SK-N-SH (cell line): ENCODE measurements around the gene PBX1. TPM values are rescaled to one million over a fixed set of nuclear protein-coding genes. Genes with fewer than 3 reads are reported as not detected.

Source experiments
- CTCF ChIA-PET: fragments of 300-600, 350-600 bp; formaldehyde crosslinking; extraction: SDS; loops from one replicate; lab custom pipeline; 2021; lab: Yijun Ruan, JAX
- POLR2A ChIA-PET: fragments of 350-600 bp; sonication (Branson Sonifier 250); formaldehyde crosslinking; extraction: SDS; loops from one replicate; lab custom pipeline; 2020; ENCODE audit warnings: antibody characterized with exemption, inconsistent platforms; lab: Yijun Ruan, JAX
- DNase-seq: peaks from one replicate; pipeline ENCODE4 v3.0.0; 2012
- H2AFZ ChIP-seq: fragments of 200-600 bp; sonication (generic); 2 replicates; pipeline ENCODE4 v1.8.1; 2016; ENCODE audit warnings: antibody characterized with exemption, mild to moderate bottlenecking, low read depth
- H3F3A ChIP-seq: fragments of 200-600 bp; sonication (generic); replicated peaks from 2 replicates; pipeline ENCODE3; 2016; ENCODE audit warnings: antibody characterized with exemption, mild to moderate bottlenecking; ENCODE audit not compliant: insufficient read depth
- H3K27ac ChIP-seq, 2 experiments: fragments of 200-500 bp in 1 of 2; fragments of 200-600 bp in 1 of 2; sonication (Bioruptor generic) in 1 of 2; sonication (generic), shearing (Covaris generic) in 1 of 2; 2 replicates each; pipeline versions ENCODE4 v1.5.1 to v1.6.1; 2014 to 2016; ENCODE audit warnings: low read depth in 2 of 2, inconsistent platforms in 1 of 2, low read length in 1 of 2, mild to moderate bottlenecking in 1 of 2, mixed read lengths in 1 of 2
- H3K27me3 ChIP-seq: fragments of 200-600 bp; sonication (generic), shearing (Covaris generic); 2 replicates; pipeline ENCODE4 v1.6.1; 2016; ENCODE audit warnings: mixed run types; ENCODE audit not compliant: insufficient read depth
- H3K36me3 ChIP-seq, 2 experiments: fragments of 200-500 bp in 1 of 2; fragments of 200-600 bp in 1 of 2; sonication (Bioruptor generic) in 1 of 2; sonication (generic) in 1 of 2; replicated peaks in 1 of 2; 2 replicates each; pipeline versions ENCODE3 to v1.5.1; 2014 to 2016; ENCODE audit warnings: low read length in 1 of 2, mild to moderate bottlenecking in 1 of 2; ENCODE audit not compliant: insufficient read depth in 2 of 2, control insufficient read depth in 1 of 2
- H3K4me1 ChIP-seq, 2 experiments: fragments of 200-500 bp in 1 of 2; fragments of 200-600 bp in 1 of 2; sonication (Bioruptor generic) in 1 of 2; sonication (generic), shearing (Covaris generic) in 1 of 2; 2 replicates each; pipeline versions ENCODE4 v1.5.1 to v1.6.1; 2014 to 2016; ENCODE audit warnings: low read depth in 1 of 2, low read length in 1 of 2, mixed run types in 1 of 2; ENCODE audit not compliant: insufficient read depth in 2 of 2, control insufficient read depth in 1 of 2
- H3K4me2 ChIP-seq: fragments of 200-600 bp; sonication (generic), shearing (Covaris generic); 2 replicates; pipeline ENCODE4 v1.6.1; 2017; ENCODE audit warnings: mixed run types
- H3K4me3 ChIP-seq, 2 experiments: fragments of 200-500 bp in 1 of 2; fragments of 200-600 bp in 1 of 2; sonication (Bioruptor generic) in 1 of 2; sonication (generic), shearing (Covaris generic) in 1 of 2; 2 replicates each; pipeline versions ENCODE4 v1.5.1 to v1.8.1; 2014 to 2016; ENCODE audit warnings: low read depth in 2 of 2, inconsistent platforms in 1 of 2, low read length in 1 of 2, mild to moderate bottlenecking in 1 of 2, mixed read lengths in 1 of 2, moderate library complexity in 1 of 2
- H3K79me2 ChIP-seq: fragments of 200-600 bp; sonication (generic); 2 replicates; pipeline ENCODE4 v1.8.1; 2017; ENCODE audit warnings: mild to moderate bottlenecking; ENCODE audit not compliant: insufficient read depth
- H3K9ac ChIP-seq: fragments of 200-600 bp; sonication (generic); 2 replicates; pipeline ENCODE4 v1.6.1; 2017; ENCODE audit warnings: mixed run types
- H3K9me2 ChIP-seq: fragments of 200-600 bp; sonication (generic); 2 replicates; pipeline ENCODE4 v1.6.1; 2017; ENCODE audit warnings: mixed run types
- H3K9me3 ChIP-seq: fragments of 200-600 bp; sonication (generic); 2 replicates; pipeline ENCODE4 v1.6.1; 2017; ENCODE audit warnings: mixed run types, mild to moderate bottlenecking, moderate library complexity
- H4K20me1 ChIP-seq: fragments of 200-600 bp; sonication (generic); 2 replicates; pipeline ENCODE4 v1.6.1; 2017; ENCODE audit warnings: mild to moderate bottlenecking, mixed run types; ENCODE audit not compliant: insufficient read depth
- EP300 ChIP-seq, 2 experiments: IDR thresholded peaks; 2 replicates each; pipeline versions ENCODE4 v1.4.0 to v1.6.1; 2012; ENCODE audit warnings: borderline replicate concordance in 1 of 2, low read depth in 1 of 2, low read length in 1 of 2
- MEF2A ChIP-seq: IDR thresholded peaks from 2 replicates; pipeline ENCODE4 v1.4.0; 2012; ENCODE audit warnings: low read depth, borderline replicate concordance
- MXI1 ChIP-seq: IDR thresholded peaks from 2 replicates; pipeline ENCODE4 v1.6.1; 2012; ENCODE audit warnings: mild to moderate bottlenecking, low read depth, low read length, improper control_type of control experiment
- POLR2AphosphoS5 ChIP-seq: IDR thresholded peaks from 2 replicates; pipeline ENCODE4 v1.6.1; 2012; ENCODE audit warnings: low read depth, low read length
- RFX5 ChIP-seq: IDR thresholded peaks from 2 replicates; pipeline ENCODE4 v1.6.1; 2012; ENCODE audit warnings: mild to moderate bottlenecking, improper control_type of control experiment, low read length
- SIN3A ChIP-seq: IDR thresholded peaks from 2 replicates; pipeline ENCODE4 v1.6.1; 2012; ENCODE audit warnings: low read depth, mild to moderate bottlenecking, low read length, moderate library complexity, borderline replicate concordance
- SMC3 ChIP-seq: IDR thresholded peaks from 2 replicates; pipeline ENCODE4 v1.6.1; 2012; ENCODE audit warnings: low read depth, low read length, improper control_type of control experiment
- TAF1 ChIP-seq: IDR thresholded peaks from 2 replicates; pipeline ENCODE4 v1.6.1; 2012; ENCODE audit warnings: low read depth, mild to moderate bottlenecking, low read length, moderate library complexity, borderline replicate concordance
- TCF12 ChIP-seq: IDR thresholded peaks from 2 replicates; pipeline ENCODE4 v1.4.0; 2012
- WGBS: methylation state at CpG from one replicate; pipeline ENCODE4 v1.1.6; 2017; ENCODE audit warnings: low lambda C conversion rate; 5-methylcytosine and 5-hydroxymethylcytosine counted together
- polyA plus RNA-seq, 3 experiments: library from polyadenylated mRNA; depleted of rRNA; stranded (reverse); fragments of >200 nt; gene quantifications; 2 replicates each; pipeline ENCODE4 v1.2.3, GENCODE V29; 2012
- TF ChIP-seq, protein P1 (sequence below): IDR thresholded peaks from 2 replicates; pipeline ENCODE4 v1.4.0; 2012; ENCODE audit warnings: low read depth, borderline replicate concordance
- TF ChIP-seq, protein P2 (sequence below): IDR thresholded peaks from 2 replicates; pipeline ENCODE4 v1.4.0; 2012; ENCODE audit warnings: low read depth, borderline replicate concordance

Gene PBX1
- polyA plus RNA-seq, 1 of the 3 experiments (the other 2 are of a cell fraction), result 27.0 TPM

DNA sequence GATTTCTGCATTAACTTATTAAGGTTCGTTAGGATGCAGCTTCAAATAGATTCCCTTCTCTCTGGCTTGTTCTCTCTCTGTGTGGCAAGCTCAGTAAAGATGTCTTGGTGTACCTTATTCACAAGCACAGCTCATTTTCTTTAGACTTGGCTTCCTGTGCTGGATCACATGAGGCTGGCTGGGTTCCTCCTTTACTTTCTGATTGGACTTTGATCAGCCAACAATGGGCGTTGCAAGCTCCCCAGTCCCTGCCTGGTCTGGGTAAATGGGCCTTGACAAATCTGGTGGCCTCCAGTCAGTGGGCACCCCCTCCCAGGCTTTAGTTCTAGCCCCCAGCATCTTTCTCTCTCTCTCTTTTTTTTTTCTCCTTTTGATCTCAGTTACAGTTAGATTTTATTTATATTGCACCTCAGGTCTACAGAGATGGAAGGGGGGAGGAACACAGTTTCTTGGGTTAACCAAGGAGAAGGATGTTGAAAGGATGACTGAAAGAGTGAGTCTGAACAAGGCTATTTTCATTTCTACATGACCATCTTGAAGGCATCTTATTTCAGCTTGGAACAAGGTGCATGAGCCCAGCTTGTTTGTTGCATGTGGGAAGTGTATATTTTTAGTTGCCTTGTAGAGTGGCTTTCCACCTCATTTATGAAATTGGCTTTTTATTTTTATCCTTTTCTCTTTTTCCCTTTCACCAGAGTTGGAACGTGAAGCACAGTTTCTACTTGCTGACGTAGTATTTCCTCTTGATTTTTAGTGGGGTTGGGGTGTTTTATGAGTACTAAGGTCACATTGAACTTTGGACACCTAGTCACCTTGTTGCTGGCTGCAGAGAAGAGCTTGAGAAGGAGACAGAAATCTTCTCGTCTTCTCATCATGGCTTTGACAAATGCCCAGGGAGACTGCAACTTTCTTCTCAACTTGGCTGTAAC is 77.1 kb downstream of the PBX1 start (continued):
- TF ChIP-seq, protein P1, sequence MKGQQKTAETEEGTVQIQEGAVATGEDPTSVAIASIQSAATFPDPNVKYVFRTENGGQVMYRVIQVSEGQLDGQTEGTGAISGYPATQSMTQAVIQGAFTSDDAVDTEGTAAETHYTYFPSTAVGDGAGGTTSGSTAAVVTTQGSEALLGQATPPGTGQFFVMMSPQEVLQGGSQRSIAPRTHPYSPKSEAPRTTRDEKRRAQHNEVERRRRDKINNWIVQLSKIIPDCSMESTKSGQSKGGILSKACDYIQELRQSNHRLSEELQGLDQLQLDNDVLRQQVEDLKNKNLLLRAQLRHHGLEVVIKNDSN, result no peak
- TF ChIP-seq MXI1 (no peak), POLR2AphosphoS5 (no peak), EP300 (IDR thresholded peaks at IDR 0.05; ENCODE audit: borderline replicate concordance in 1 of 2, low read depth in 1 of 2, low read length in 1 of 2) (no peak), MEF2A (no peak), TAF1 (no peak)
- TF ChIP-seq, protein P2, sequence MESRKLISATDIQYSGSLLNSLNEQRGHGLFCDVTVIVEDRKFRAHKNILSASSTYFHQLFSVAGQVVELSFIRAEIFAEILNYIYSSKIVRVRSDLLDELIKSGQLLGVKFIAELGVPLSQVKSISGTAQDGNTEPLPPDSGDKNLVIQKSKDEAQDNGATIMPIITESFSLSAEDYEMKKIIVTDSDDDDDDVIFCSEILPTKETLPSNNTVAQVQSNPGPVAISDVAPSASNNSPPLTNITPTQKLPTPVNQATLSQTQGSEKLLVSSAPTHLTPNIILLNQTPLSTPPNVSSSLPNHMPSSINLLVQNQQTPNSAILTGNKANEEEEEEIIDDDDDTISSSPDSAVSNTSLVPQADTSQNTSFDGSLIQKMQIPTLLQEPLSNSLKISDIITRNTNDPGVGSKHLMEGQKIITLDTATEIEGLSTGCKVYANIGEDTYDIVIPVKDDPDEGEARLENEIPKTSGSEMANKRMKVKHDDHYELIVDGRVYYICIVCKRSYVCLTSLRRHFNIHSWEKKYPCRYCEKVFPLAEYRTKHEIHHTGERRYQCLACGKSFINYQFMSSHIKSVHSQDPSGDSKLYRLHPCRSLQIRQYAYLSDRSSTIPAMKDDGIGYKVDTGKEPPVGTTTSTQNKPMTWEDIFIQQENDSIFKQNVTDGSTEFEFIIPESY, result no peak

DNA sequence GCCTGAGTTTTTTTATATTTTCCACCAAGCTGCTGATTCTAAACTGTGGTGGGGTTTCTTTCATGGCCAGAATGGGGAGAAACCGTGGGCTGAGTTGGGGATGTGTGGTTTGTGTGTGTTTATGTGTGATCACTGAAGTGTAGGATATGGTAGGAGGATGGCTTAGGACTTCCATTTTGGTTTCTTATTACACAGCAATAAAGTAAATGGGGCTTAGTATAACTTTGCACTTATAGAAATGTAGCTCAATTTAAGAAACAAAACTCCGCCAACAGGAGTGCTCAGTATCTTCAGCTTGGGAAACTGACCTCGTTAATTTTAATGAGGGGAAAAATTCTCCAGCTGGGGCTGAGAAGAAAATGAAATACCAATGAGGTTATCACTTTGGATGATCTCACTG is 77.8 kb downstream of the PBX1 start:
- peaks cover 0 to 2% of the 10 kb centered on the region in 2 experiments for H3K36me3 ChIP-seq
- ChIA-PET POLR2A (no interaction called here), CTCF (interaction anchor here (1.1 to 1.2 kb wide), 2 partner anchors 11 to 151 kb away, joined by 3 read pairs; no protein-coding TSS in a partner anchor)
- 0 out of 2 replicates have a peak overlapping the region, but pooled peaks have one; percentile 64 for H3K9ac ChIP-seq
- peaks cover 24% of the 10 kb centered on the region for H3F3A ChIP-seq
- H3K9me2 ChIP-seq, result no peaks in the 10 kb centered on the region
- H3K4me2 ChIP-seq, result peak overlapping the region; percentile 49; the same call in 1 of the 2 replicates
- H3K4me3 ChIP-seq, result no peak overlapping the region
- no peaks in the 10 kb centered on the region for H3K79me2 ChIP-seq
- no peaks in the 10 kb centered on the region for H4K20me1 ChIP-seq
- peak overlapping the region in 1 of 2 experiments; percentile 89; a peak in 2 of 4 replicates for H3K27ac ChIP-seq
- H3K4me1 ChIP-seq, result peaks cover 16 to 28% of the 10 kb centered on the region in 2 experiments
- no peaks in the 10 kb centered on the region for H3K9me3 ChIP-seq
- TF ChIP-seq TCF12 (no peak), SIN3A (no peak), SMC3 (no peak), RFX5 (no peak), TAF1 (no peak), MEF2A (no peak)
- WGBS, result 92% methylated on average over 3 of the region's 3 CpGs
- H2AFZ ChIP-seq, result no peak overlapping the region
- no peaks in the 10 kb centered on the region for H3K27me3 ChIP-seq
- no peak for DNase-seq
